A549 (cell line): ENCODE results near the gene PVALEF. TPM values are rescaled to one million over a fixed set of nuclear protein-coding genes. Genes with fewer than 3 reads are reported as not detected.

Experiments used
- ATAC-seq, 2 experiments: fragments of 200-7000 bp in 1 of 2; fragments of >200 bp in 1 of 2; cut with Nextera tagmentation in 1 of 2; cut with Tn5 transposase in 1 of 2; 3 replicates each; pipeline versions ENCODE4 v1.8.0 to v1.9.1; 2018 to 2020; ENCODE audit warnings: mild to moderate bottlenecking in 1 of 2, moderate library complexity in 1 of 2
- CTCF ChIA-PET: fragments of 300-600 bp; sonication (Branson Sonifier 250); formaldehyde crosslinking; extraction: SDS; loops from one replicate; lab custom pipeline; 2021; ENCODE audit warnings: antibody characterized with exemption, inconsistent platforms; lab: Yijun Ruan, JAX
- POLR2A ChIA-PET: fragments of 350-600 bp; formaldehyde crosslinking; extraction: SDS; loops from one replicate; lab custom pipeline; 2021; ENCODE audit warnings: antibody characterized with exemption, inconsistent platforms; lab: Yijun Ruan, JAX
- DNase-seq, 2 experiments: peaks; one replicate each; pipeline versions ENCODE4 v3.0.0 to v3.0.0-alpha.2; 2011 to 2016; ENCODE audit warnings: low read depth in 1 of 2, low spot score in 1 of 2
- FAIRE-seq: peaks from 2 replicates; lab custom pipeline; 2011; peaks lifted over from hg19 to GRCh38; lab: Jason Lieb, UNC
- H3K27ac ChIP-seq, 2 experiments: fragments of >200 bp; sonication (Bioruptor Twin); formaldehyde crosslinking; 3 replicates each; pipeline ENCODE4 v1.5.1; 2016 to 2017
- H3K4me1 ChIP-seq: fragments of >200 bp; sonication (Bioruptor Twin); formaldehyde crosslinking; 3 replicates; pipeline ENCODE4 v1.6.1; 2016
- H3K4me2 ChIP-seq: fragments of >200 bp; sonication (Bioruptor Twin); formaldehyde crosslinking; 3 replicates; pipeline ENCODE4 v1.6.1; 2016
- H3K4me3 ChIP-seq: fragments of >200 bp; sonication (Bioruptor Twin); formaldehyde crosslinking; 3 replicates; pipeline ENCODE4 v1.5.1; 2016
- H3K9me3 ChIP-seq: fragments of >200 bp; sonication (Bioruptor Twin); formaldehyde crosslinking; 3 replicates; pipeline ENCODE4 v1.6.1; 2016
- CBX2 ChIP-seq: fragments of 200-600 bp; sonication (generic); IDR thresholded peaks from 2 replicates; pipeline ENCODE4 v1.6.1; 2016; ENCODE audit warnings: low read depth, mild to moderate bottlenecking, borderline replicate concordance
- CBX8 ChIP-seq: fragments of 200-600 bp; sonication (generic); IDR thresholded peaks from 2 replicates; pipeline ENCODE4 v1.6.1; 2016
- CHD4 ChIP-seq: fragments of 200-600 bp; sonication (generic); IDR thresholded peaks from 2 replicates; pipeline ENCODE4 v1.6.1; 2016; ENCODE audit warnings: antibody characterized with exemption, mild to moderate bottlenecking, borderline replicate concordance
- E2F6 ChIP-seq: IDR thresholded peaks from 2 replicates; pipeline ENCODE4 v1.6.1; 2012; ENCODE audit warnings: low read depth, borderline replicate concordance
- EHF ChIP-seq: fragments of 250-450 bp; sonication (Bioruptor Pico); IDR thresholded peaks from 2 replicates; pipeline ENCODE4 v1.5.0; 2020; ENCODE audit warnings: mild to moderate bottlenecking
- FOSB ChIP-seq: fragments of 250-450 bp; sonication (Bioruptor Pico); IDR thresholded peaks from 2 replicates; pipeline ENCODE4 v1.5.0; 2020; ENCODE audit warnings: mild to moderate bottlenecking, moderate library complexity
- GATA3 ChIP-seq: IDR thresholded peaks from 2 replicates; pipeline ENCODE4 v1.6.1; 2012; ENCODE audit warnings: borderline replicate concordance
- HES2 ChIP-seq: fragments of >200 bp; sonication (Bioruptor Twin); formaldehyde crosslinking; IDR thresholded peaks from 2 replicates; pipeline ENCODE4 v1.6.1; 2016
- HMGXB4 ChIP-seq: fragments of 250-450 bp; sonication (Bioruptor Pico); IDR thresholded peaks from 2 replicates; pipeline ENCODE4 v1.5.0; 2021; ENCODE audit warnings: mild to moderate bottlenecking, moderate library complexity, borderline replicate concordance
- HOXB5 ChIP-seq: fragments of 250-450 bp; sonication (Bioruptor Pico); IDR thresholded peaks from 2 replicates; pipeline ENCODE4 v1.5.0; 2020; ENCODE audit warnings: mild to moderate bottlenecking, moderate library complexity
- KDM1A ChIP-seq: fragments of 200-600 bp; sonication (generic); IDR thresholded peaks from 2 replicates; pipeline ENCODE4 v1.6.1; 2016; ENCODE audit warnings: low read depth, mild to moderate bottlenecking
- MAFK ChIP-seq: fragments of 450-650 bp; IDR thresholded peaks from 2 replicates; pipeline ENCODE4 v1.6.1; 2014; ENCODE audit not compliant: partially characterized antibody
- NR3C1 ChIP-seq: fragments of >200 bp; sonication (Bioruptor Twin); formaldehyde crosslinking; IDR thresholded peaks from 3 replicates; pipeline ENCODE4 v1.6.1; 2017
- POLR2A ChIP-seq: IDR thresholded peaks from 2 replicates; pipeline ENCODE4 v1.6.1; 2012; ENCODE audit warnings: mild to moderate bottlenecking, low read length
- RNF2 ChIP-seq: fragments of 200-600 bp; sonication (generic); IDR thresholded peaks from 2 replicates; pipeline ENCODE4 v1.6.1; 2016; ENCODE audit warnings: low read depth, mild to moderate bottlenecking, antibody characterized with exemption, moderate library complexity, borderline replicate concordance
- TFCP2L1 ChIP-seq: fragments of 250-450 bp; sonication (Bioruptor Pico); IDR thresholded peaks from 2 replicates; pipeline ENCODE4 v1.5.0; 2021; ENCODE audit warnings: mild to moderate bottlenecking
- ZNF302 ChIP-seq: fragments of 250-450 bp; sonication (Bioruptor Pico); IDR thresholded peaks from 2 replicates; pipeline ENCODE4 v1.9.0; 2021; ENCODE audit warnings: inconsistent platforms, mild to moderate bottlenecking, moderate library complexity
- WGBS: methylation state at CpG from one replicate; pipeline ENCODE4 v1.1.6; 2017; ENCODE audit errors: missing lambda C conversion rate; 5-methylcytosine and 5-hydroxymethylcytosine counted together
- polyA plus RNA-seq, 4 experiments: library from polyadenylated mRNA; depleted of rRNA in 3 of 4; stranded (reverse); fragments of >200 nt; fragmentation: RNase III in 1 of 4; extraction: RNeasy Plus Mini Kit Qiagen cat#74134 plus additional on column Dnase treatment in 1 of 4; gene quantifications; 2 replicates in 3 of 4; 3 replicates in 1 of 4; pipeline ENCODE4 v1.2.3, GENCODE V29; 2011 to 2017

Gene PVALEF
- polyA plus RNA-seq, 2 of the 4 experiments (the other 2 are of a cell fraction): not detected

GRCh38 chr17:81158688-81159590 is 6.4 kb upstream of the PVALEF start:
- FAIRE-seq: no peak
- no peak for DNase-seq
- H3K4me3 ChIP-seq: no peak overlapping the region
- ChIA-PET POLR2A (no interaction called here), CTCF (interaction anchor here (0.6 to 11.4 kb wide), 6 partner anchors 9 to 1057 kb away, joined by 3 to 121 read pairs (median 3); partner anchors contain the start of gene GAA)
- H3K4me2 ChIP-seq: no peak overlapping the region
- H3K9me3 ChIP-seq: no peaks in the 10 kb centered on the region
- H3K27ac ChIP-seq: no peak overlapping the region
- WGBS: 80% methylated on average over 32 of the region's 43 CpGs
- ATAC-seq: no peak
- no peaks in the 10 kb centered on the region for H3K4me1 ChIP-seq
- TF ChIP-seq NR3C1 (no peak), GATA3 (no peak)

- Histone ChIP-seq H3K4me2 (no peak overlapping the region), H3K4me1 (no peaks in the 10 kb centered on the region), H3K27ac (no peak overlapping the region), H3K9me3 (no peaks in the 10 kb centered on the region), H3K4me3 (no peak overlapping the region)
- no peak for FAIRE-seq
- ATAC-seq: no peak
- DNase-seq: no peak
- 86% methylated on average over 7 of the region's 25 CpGs for WGBS
- POLR2A ChIA-PET: no interaction called here
- TF ChIP-seq CBX8 (no peak), HMGXB4 (CRISPR knock-in tag) (no peak), HOXB5 (CRISPR knock-in tag) (no peak), EHF (no peak), RNF2 (no peak), E2F6 (no peak)
- TF ChIP-seq, all 56 proteins: peak for 0
- CTCF ChIA-PET: interaction anchor here (0.6 to 11.4 kb wide), 2 partner anchors 16 to 1058 kb away, joined by 3 to 121 read pairs; partner anchors contain the start of gene GAA
Measured at GRCh38 chr17:81159611-81160265, 5.6 kb upstream of the PVALEF start.

GRCh38 chr17:81160306-81160705 is 5.0 kb upstream of the PVALEF start:
- DNase-seq: no peak
- ChIA-PET CTCF (interaction anchor here (2.0 kb wide), 1 partner anchor 41 kb away, joined by 7 read pairs; no protein-coding TSS in a partner anchor), POLR2A (no interaction called here)
- ATAC-seq: no peak
- no peak overlapping the region for H3K4me3 ChIP-seq
- H3K4me1 ChIP-seq: peaks cover 2% of the 10 kb centered on the region; the same call in 1 of the 3 replicates
- H3K4me2 ChIP-seq: no peak overlapping the region
- FAIRE-seq: no peak
- no peak for TF ChIP-seq RNF2
- TF ChIP-seq FOSB (CRISPR knock-in tag): no peak
- TF ChIP-seq CBX2: no peak
- no peak for TF ChIP-seq HMGXB4 (CRISPR knock-in tag)
- no peak for TF ChIP-seq POLR2A
- no peak for TF ChIP-seq MAFK
- no peak for TF ChIP-seq GATA3
- no peak for TF ChIP-seq E2F6
- TF ChIP-seq TFCP2L1: no peak
- TF ChIP-seq HOXB5 (CRISPR knock-in tag): no peak
- TF ChIP-seq ZNF302: no peak
- TF ChIP-seq EHF: no peak
- TF ChIP-seq CHD4: no peak
- TF ChIP-seq KDM1A: no peak
- no peak for TF ChIP-seq HES2
- no peak overlapping the region for H3K27ac ChIP-seq
- WGBS: 76% methylated on average over 12 of the region's 28 CpGs
- no peaks in the 10 kb centered on the region for H3K9me3 ChIP-seq
